Measurements from ENCODE around the gene MRPL43.

MRPL43 gene

GRCh38 chr10:100996678-100997359 lies 9.5 kb upstream of the MRPL43 start:
- TF ChIP-seq, protein P1, sequence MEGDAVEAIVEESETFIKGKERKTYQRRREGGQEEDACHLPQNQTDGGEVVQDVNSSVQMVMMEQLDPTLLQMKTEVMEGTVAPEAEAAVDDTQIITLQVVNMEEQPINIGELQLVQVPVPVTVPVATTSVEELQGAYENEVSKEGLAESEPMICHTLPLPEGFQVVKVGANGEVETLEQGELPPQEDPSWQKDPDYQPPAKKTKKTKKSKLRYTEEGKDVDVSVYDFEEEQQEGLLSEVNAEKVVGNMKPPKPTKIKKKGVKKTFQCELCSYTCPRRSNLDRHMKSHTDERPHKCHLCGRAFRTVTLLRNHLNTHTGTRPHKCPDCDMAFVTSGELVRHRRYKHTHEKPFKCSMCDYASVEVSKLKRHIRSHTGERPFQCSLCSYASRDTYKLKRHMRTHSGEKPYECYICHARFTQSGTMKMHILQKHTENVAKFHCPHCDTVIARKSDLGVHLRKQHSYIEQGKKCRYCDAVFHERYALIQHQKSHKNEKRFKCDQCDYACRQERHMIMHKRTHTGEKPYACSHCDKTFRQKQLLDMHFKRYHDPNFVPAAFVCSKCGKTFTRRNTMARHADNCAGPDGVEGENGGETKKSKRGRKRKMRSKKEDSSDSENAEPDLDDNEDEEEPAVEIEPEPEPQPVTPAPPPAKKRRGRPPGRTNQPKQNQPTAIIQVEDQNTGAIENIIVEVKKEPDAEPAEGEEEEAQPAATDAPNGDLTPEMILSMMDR (IDR thresholded peaks at IDR 0.05; ENCODE audit: insufficient read depth, low read length): no peak
- TF ChIP-seq, protein P2, sequence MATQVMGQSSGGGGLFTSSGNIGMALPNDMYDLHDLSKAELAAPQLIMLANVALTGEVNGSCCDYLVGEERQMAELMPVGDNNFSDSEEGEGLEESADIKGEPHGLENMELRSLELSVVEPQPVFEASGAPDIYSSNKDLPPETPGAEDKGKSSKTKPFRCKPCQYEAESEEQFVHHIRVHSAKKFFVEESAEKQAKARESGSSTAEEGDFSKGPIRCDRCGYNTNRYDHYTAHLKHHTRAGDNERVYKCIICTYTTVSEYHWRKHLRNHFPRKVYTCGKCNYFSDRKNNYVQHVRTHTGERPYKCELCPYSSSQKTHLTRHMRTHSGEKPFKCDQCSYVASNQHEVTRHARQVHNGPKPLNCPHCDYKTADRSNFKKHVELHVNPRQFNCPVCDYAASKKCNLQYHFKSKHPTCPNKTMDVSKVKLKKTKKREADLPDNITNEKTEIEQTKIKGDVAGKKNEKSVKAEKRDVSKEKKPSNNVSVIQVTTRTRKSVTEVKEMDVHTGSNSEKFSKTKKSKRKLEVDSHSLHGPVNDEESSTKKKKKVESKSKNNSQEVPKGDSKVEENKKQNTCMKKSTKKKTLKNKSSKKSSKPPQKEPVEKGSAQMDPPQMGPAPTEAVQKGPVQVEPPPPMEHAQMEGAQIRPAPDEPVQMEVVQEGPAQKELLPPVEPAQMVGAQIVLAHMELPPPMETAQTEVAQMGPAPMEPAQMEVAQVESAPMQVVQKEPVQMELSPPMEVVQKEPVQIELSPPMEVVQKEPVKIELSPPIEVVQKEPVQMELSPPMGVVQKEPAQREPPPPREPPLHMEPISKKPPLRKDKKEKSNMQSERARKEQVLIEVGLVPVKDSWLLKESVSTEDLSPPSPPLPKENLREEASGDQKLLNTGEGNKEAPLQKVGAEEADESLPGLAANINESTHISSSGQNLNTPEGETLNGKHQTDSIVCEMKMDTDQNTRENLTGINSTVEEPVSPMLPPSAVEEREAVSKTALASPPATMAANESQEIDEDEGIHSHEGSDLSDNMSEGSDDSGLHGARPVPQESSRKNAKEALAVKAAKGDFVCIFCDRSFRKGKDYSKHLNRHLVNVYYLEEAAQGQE (IDR thresholded peaks at IDR 0.05; ENCODE audit: insufficient replicate concordance, low read depth): no peak
- TF ChIP-seq POLR2AphosphoS5 (IDR thresholded peaks at IDR 0.05; ENCODE audit: low read depth) (no peak), SPI1 (IDR thresholded peaks at IDR 0.05; ENCODE audit: borderline replicate concordance, low read depth) (no peak), GABPA (IDR thresholded peaks at IDR 0.05; ENCODE audit: low read depth) (no peak)
- Histone ChIP-seq H3K27ac (replicated peaks) (peak overlapping the region; percentile 84), H3K4me3 (replicated peaks; ENCODE audit: insufficient read depth, low read length) (peak overlapping the region; percentile 81), H3K27me3 (ENCODE audit: insufficient read depth, poor library complexity, severe bottlenecking) (no peaks in the 10 kb centered on the region)
- peak; percentile 39 to 66 for DNase-seq (ENCODE audit: low read depth in 1 of 2, low spot score in 1 of 2)

DNA sequence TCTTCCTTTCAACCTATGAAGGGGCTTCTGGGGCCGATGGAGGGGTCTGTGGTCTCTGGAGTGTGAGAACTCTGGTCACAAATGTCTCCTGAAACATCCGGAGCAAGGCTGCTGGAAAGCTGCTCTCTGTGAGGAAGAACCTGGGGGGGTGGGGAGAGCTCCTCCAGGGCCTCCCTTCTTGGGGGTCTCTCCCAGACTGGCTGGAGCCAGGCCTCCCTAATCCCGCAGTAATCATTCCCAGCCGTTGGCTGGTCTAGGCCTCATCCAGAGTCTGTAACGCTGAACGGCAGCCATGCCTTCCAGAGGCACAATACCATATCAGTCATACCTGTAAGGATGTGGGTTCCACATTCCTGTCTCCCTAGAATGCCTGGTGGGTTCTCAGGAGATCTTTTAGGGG lies 7.9 kb upstream of the MRPL43 start:
- Histone ChIP-seq H3K27me3 (ENCODE audit: insufficient read depth, poor library complexity, severe bottlenecking) (no peaks in the 10 kb centered on the region), H3K4me3 (replicated peaks; ENCODE audit: insufficient read depth, low read length) (no peak overlapping the region), H3K27ac (replicated peaks) (no peak overlapping the region)
- TF ChIP-seq POLR2AphosphoS5 (IDR thresholded peaks at IDR 0.05; ENCODE audit: low read depth) (no peak), SPI1 (IDR thresholded peaks at IDR 0.05; ENCODE audit: borderline replicate concordance, low read depth) (no peak), GABPA (IDR thresholded peaks at IDR 0.05; ENCODE audit: low read depth) (no peak)
- TF ChIP-seq, protein P2 (IDR thresholded peaks at IDR 0.05; ENCODE audit: insufficient replicate concordance, low read depth): no peak
- TF ChIP-seq, protein P1 (IDR thresholded peaks at IDR 0.05; ENCODE audit: insufficient read depth, low read length): no peak
- no peak for DNase-seq (ENCODE audit: low read depth in 1 of 2, low spot score in 1 of 2)

DNA sequence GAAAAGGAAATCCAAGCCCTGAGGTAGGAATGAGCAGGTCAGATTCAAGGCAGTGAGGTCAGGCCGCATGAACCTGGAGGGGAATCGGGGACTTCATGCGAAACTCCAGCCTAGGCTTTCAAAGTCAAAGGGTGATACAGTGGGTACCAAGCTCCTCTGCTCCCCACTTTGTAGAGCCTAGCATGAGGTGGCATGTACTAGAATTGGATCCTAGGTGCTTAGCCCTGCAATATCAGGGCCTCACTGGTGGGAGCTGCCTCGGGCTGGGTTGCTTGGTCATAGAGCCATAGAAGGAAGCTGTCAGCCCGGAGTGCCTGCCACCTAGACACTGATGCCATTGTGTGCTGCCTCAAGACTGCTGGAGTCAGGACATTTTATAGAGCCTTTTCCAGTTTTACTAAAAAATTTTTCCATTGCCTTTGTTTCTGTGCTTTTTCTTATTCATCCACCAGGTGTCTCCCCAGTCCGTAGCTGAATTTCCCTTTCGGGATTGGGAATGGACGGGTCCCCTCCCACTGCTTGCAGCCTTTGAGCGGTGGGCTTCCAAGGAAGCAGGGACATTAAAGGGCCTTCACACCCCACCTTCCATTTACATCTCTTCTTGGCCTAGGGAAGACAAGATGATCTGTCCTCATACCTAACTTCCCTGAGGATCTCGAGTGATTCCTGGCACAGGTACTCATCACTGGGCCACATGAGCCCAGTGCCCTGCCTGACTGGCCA lies 6.8 kb upstream of the MRPL43 start:
- no peak for DNase-seq (ENCODE audit: low read depth in 1 of 2, low spot score in 1 of 2)
- TF ChIP-seq, protein P2 (IDR thresholded peaks at IDR 0.05; ENCODE audit: insufficient replicate concordance, low read depth): no peak
- TF ChIP-seq, protein P1 (IDR thresholded peaks at IDR 0.05; ENCODE audit: insufficient read depth, low read length): peak; percentile 10
- no peaks in the 10 kb centered on the region for H3K27me3 ChIP-seq (ENCODE audit: insufficient read depth, poor library complexity, severe bottlenecking)
- H3K27ac ChIP-seq (replicated peaks): no peak overlapping the region
- H3K4me3 ChIP-seq (replicated peaks; ENCODE audit: insufficient read depth, low read length): no peak overlapping the region

All from HL-60 (cell line).